HCT116 (cell line): ENCODE results near the gene TXNDC16. TPM values are rescaled to one million over a fixed set of nuclear protein-coding genes. Genes with fewer than 3 reads are reported as not detected.
A peak's percentile ranks its signal among the peaks of the same experiment; 100 is the strongest.

Experiments used
- ATAC-seq: fragments of 200-7000 bp; cut with Tn5 transposase; 2 replicates; pipeline ENCODE4 v1.9.1; 2020; ENCODE audit warnings: mild to moderate bottlenecking, moderate library complexity
- BruUV-seq: library from RNA; stranded (reverse); fragments of 400-500 nt; replicated peaks from 2 replicates; lab custom pipeline; 2021; lab: Mats Ljungman, UMichigan
- CTCF ChIA-PET: fragments of 300-600 bp; sonication (Branson Sonifier 250); formaldehyde crosslinking; loops from one replicate; lab custom pipeline; 2021; ENCODE audit warnings: antibody characterized with exemption; lab: Charles Lee
- POLR2A ChIA-PET: fragments of 300-600, 350-600 bp; sonication (Branson Sonifier 250); formaldehyde crosslinking; loops from one replicate; lab custom pipeline; 2021; ENCODE audit warnings: antibody characterized with exemption; lab: Charles Lee
- RAD21 ChIA-PET, 2 experiments: fragments of 300-600 bp; sonication (Branson Sonifier 250); formaldehyde crosslinking; loops; one replicate each; lab custom pipeline; 2023; ENCODE audit warnings: low total read pairs in 2 of 2; ENCODE audit not compliant: uncharacterized antibody in 2 of 2, unreplicated experiment in 2 of 2, low non-redundant PET in 1 of 2; lab: Charles Lee
- DNase-seq: peaks from one replicate; pipeline ENCODE4 v3.0.0-alpha.2; 2010; ENCODE audit warnings: low read depth, low spot score
- H2AFZ ChIP-seq: fragments of 200-600 bp; shearing (Covaris generic), sonication (generic); 2 replicates; pipeline ENCODE4 v1.6.1; 2017; ENCODE audit warnings: low read depth, mixed run types, mixed read lengths, antibody characterized with exemption, low read length; ENCODE audit not compliant: poor library complexity, severe bottlenecking
- H3K27ac ChIP-seq: 2 replicates; pipeline ENCODE4 v1.5.1; 2012; ENCODE audit warnings: low read depth, low read length
- H3K27me3 ChIP-seq: fragments of 200-600 bp; sonication (generic); 2 replicates; pipeline ENCODE4 v1.6.1; 2016; ENCODE audit warnings: mixed run types, low read length, mixed read lengths; ENCODE audit not compliant: insufficient read depth
- H3K36me3 ChIP-seq, 2 experiments: fragments of 200-500 bp in 1 of 2; fragments of 200-600 bp in 1 of 2; sonication (Bioruptor generic) in 1 of 2; sonication (generic) in 1 of 2; 2 replicates each; pipeline versions ENCODE4 v1.5.1 to v1.6.1; 2014 to 2016; ENCODE audit warnings: low read length in 2 of 2, inconsistent platforms in 1 of 2, mixed read lengths in 1 of 2, mixed run types in 1 of 2; ENCODE audit not compliant: insufficient read depth in 2 of 2, control insufficient read depth in 1 of 2
- H3K4me1 ChIP-seq, 2 experiments: fragments of 200-600 bp in 1 of 2; sonication (generic) in 1 of 2; 2 replicates each; pipeline versions ENCODE4 v1.5.1 to v1.6.1; 2012 to 2017; ENCODE audit warnings: low read length in 2 of 2, inconsistent platforms in 1 of 2, mild to moderate bottlenecking in 1 of 2, mixed read lengths in 1 of 2, mixed run types in 1 of 2, moderate library complexity in 1 of 2; ENCODE audit not compliant: insufficient read depth in 2 of 2, control insufficient read depth in 1 of 2
- H3K4me2 ChIP-seq: fragments of 200-600 bp; sonication (generic); 2 replicates; pipeline ENCODE4 v1.6.1; 2017; ENCODE audit warnings: mixed run types, low read length, mixed read lengths
- H3K4me3 ChIP-seq, 2 experiments: fragments of 200-600 bp in 1 of 2; sonication (generic) in 1 of 2; replicated peaks in 1 of 2; 2 replicates each; pipeline ENCODE4 v1.5.1; 2011 to 2016; ENCODE audit warnings: low read length in 2 of 2, control low read depth in 1 of 2, low read depth in 1 of 2, mild to moderate bottlenecking in 1 of 2, mixed read lengths in 1 of 2, mixed run types in 1 of 2
- H3K79me2 ChIP-seq: fragments of 200-600 bp; sonication (generic); 2 replicates; pipeline ENCODE4 v1.6.1; 2017; ENCODE audit warnings: mild to moderate bottlenecking, mixed run types, low read length, moderate library complexity, mixed read lengths; ENCODE audit not compliant: insufficient read depth
- H3K9ac ChIP-seq: fragments of 200-600 bp; sonication (generic); 2 replicates; pipeline ENCODE4 v1.6.1; 2016; ENCODE audit warnings: low read length, mixed read lengths
- H3K9me2 ChIP-seq: fragments of 200-600 bp; sonication (generic), shearing (Covaris generic); 2 replicates; pipeline ENCODE4 v1.6.1; 2017; ENCODE audit warnings: mixed run types, mild to moderate bottlenecking, moderate library complexity; ENCODE audit not compliant: insufficient read depth
- H3K9me3 ChIP-seq, 2 experiments: fragments of 200-500 bp in 1 of 2; fragments of 200-600 bp in 1 of 2; sonication (Bioruptor generic) in 1 of 2; sonication (generic) in 1 of 2; 2 replicates each; pipeline ENCODE4 v1.6.1; 2014 to 2017; ENCODE audit warnings: low read length in 2 of 2, mixed read lengths in 2 of 2, inconsistent platforms in 1 of 2, low read depth in 1 of 2, mild to moderate bottlenecking in 1 of 2, mixed run types in 1 of 2, moderate library complexity in 1 of 2; ENCODE audit not compliant: control insufficient read depth in 1 of 2, insufficient read depth in 1 of 2
- H4K20me1 ChIP-seq: fragments of 200-600 bp; sonication (generic), shearing (Covaris generic); 2 replicates; pipeline ENCODE4 v1.6.1; 2017; ENCODE audit warnings: mixed run types, mild to moderate bottlenecking, moderate library complexity; ENCODE audit not compliant: insufficient read depth
- CBX3 ChIP-seq: IDR thresholded peaks from 2 replicates; pipeline ENCODE4 v1.6.1; 2012; ENCODE audit warnings: low read depth
- CEBPB ChIP-seq: IDR thresholded peaks from 2 replicates; pipeline ENCODE4 v1.6.1; 2012; ENCODE audit warnings: low read depth
- CTCF ChIP-seq, 3 experiments: fragments of 200-600 bp in 1 of 3; sonication (generic) in 1 of 3; IDR thresholded peaks in 2 of 3; conservative IDR thresholded peaks in 1 of 3; 2 replicates each; pipeline ENCODE4 v1.5.1; 2012 to 2017; ENCODE audit warnings: low read depth in 2 of 3, low read length in 2 of 3, antibody characterized with exemption in 1 of 3, borderline replicate concordance in 1 of 3, control low read depth in 1 of 3, mild to moderate bottlenecking in 1 of 3, mixed read lengths in 1 of 3, mixed run types in 1 of 3, moderate library complexity in 1 of 3; ENCODE audit not compliant: insufficient read depth in 1 of 3
- ELF1 ChIP-seq: IDR thresholded peaks from 2 replicates; pipeline ENCODE4 v1.6.1; 2012; ENCODE audit warnings: low read depth, borderline replicate concordance
- EZH2 ChIP-seq: fragments of 200-600 bp; sonication (generic); IDR thresholded peaks from 2 replicates; pipeline ENCODE4 v1.6.1; 2017; ENCODE audit warnings: antibody characterized with exemption, mixed run types
- EZH2phosphoT487 ChIP-seq: fragments of 200-600 bp; IDR thresholded peaks from 2 replicates; pipeline ENCODE4 v1.6.1; 2018; ENCODE audit warnings: antibody characterized with exemption, borderline replicate concordance
- FOSL1 ChIP-seq: IDR thresholded peaks from 2 replicates; pipeline ENCODE4 v1.6.1; 2012; ENCODE audit warnings: low read depth
- JUND ChIP-seq: IDR thresholded peaks from 2 replicates; pipeline ENCODE4 v1.6.1; 2012
- ZBTB33 ChIP-seq: IDR thresholded peaks from 2 replicates; pipeline ENCODE4 v1.6.1; 2011; ENCODE audit warnings: mild to moderate bottlenecking, low read length, moderate library complexity; ENCODE audit not compliant: insufficient replicate concordance; ENCODE audit errors: extremely low read depth
- ZNF274 ChIP-seq: fragments of 200-500 bp; sonication (Bioruptor generic); IDR thresholded peaks from 2 replicates; pipeline ENCODE4 v1.6.1; 2014; ENCODE audit warnings: mild to moderate bottlenecking, low read depth, low read length, inconsistent platforms
- intact Hi-C: fragments of 100-400 bp; cut with micrococcal nuclease; formaldehyde crosslinking; loops from 2 replicates; pipeline ENCODE4 v1.10.0; 2022
- total RNA-seq: library from RNA; stranded (reverse); gene quantifications from one replicate; pipeline ENCODE4 v1.2.1, GENCODE V29; 2021; ENCODE audit not compliant: unreplicated experiment
- TF ChIP-seq, protein P1 (sequence below): IDR thresholded peaks from 2 replicates; pipeline ENCODE4 v1.6.1; 2012
- TF ChIP-seq, protein P2 (sequence below): IDR thresholded peaks from 2 replicates; pipeline ENCODE4 v1.6.1; 2012

The TXNDC16 gene
- total RNA-seq, 1 experiment from 2014 or later: 2.7 TPM

DNA sequence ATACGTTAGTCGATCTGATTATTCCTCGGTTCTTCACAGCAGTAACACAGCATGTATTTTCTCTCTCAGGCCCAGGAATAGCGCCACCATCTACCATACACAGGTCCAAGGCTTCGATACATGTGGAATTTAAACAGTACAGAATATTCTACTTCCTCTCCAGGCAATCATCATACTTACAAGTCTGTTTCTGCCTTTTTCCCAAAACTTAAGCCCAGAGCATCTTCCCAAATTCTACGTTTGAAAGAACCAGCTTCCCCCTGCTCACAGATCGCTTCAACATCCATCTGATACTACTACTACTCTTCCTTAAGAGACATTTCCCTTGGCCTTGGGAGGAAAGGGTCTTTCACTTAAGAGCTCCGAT is 626 bp downstream of the TXNDC16 start:
- ChIA-PET RAD21 (no interaction called here), CTCF (interaction anchor here (0.6 kb wide), 1 partner anchor 744 kb away, joined by 3 read pairs; no protein-coding TSS in a partner anchor), POLR2A (interaction anchor here (0.5 to 2.1 kb wide), 5 partner anchors 8 to 171 kb away, joined by 3 to 9 read pairs (median 4); partner anchors contain the start of gene PSMC6)
- H3K36me3 ChIP-seq: no peaks in the 10 kb centered on the region
- no peaks in the 10 kb centered on the region for H4K20me1 ChIP-seq
- peak overlapping the region; percentile 99 for H3K4me2 ChIP-seq
- no peaks in the 10 kb centered on the region for H3K9me3 ChIP-seq
- no peak for ATAC-seq
- no peaks in the 10 kb centered on the region for H3K79me2 ChIP-seq
- H3K27ac ChIP-seq: no peak overlapping the region
- H3K4me3 ChIP-seq: peak overlapping the region; percentile 58 to 66
- BruUV-seq: no TSS peak
- H3K9me2 ChIP-seq: no peaks in the 10 kb centered on the region
- DNase-seq: no peak
- peak overlapping the region; percentile 67 for H3K9ac ChIP-seq
- H3K27me3 ChIP-seq: no peaks in the 10 kb centered on the region
- H2AFZ ChIP-seq: peak overlapping the region; percentile 75
- intact Hi-C loops: loop anchor here (5.0 to 10.0 kb wide), 2 partner anchors 153 to 241 kb away; partner anchors contain the start of genes GNPNAT1 and PSMC6
- TF ChIP-seq CBX3 (no peak), CTCF (IDR thresholded peaks at IDR 0.05 in 2 of 3, conservative IDR thresholded peaks at IDR 0.05 in 1 of 3; ENCODE audit: borderline replicate concordance in 1 of 3, insufficient read depth in 1 of 3, low read depth in 2 of 3, low read length in 2 of 3) (peak in 1 of 3 experiments; percentile 26; a peak in 2 of 6 replicates), EZH2 (no peak)
- H3K4me1 ChIP-seq: peaks cover 6 to 23% of the 10 kb centered on the region in 2 experiments

DNA sequence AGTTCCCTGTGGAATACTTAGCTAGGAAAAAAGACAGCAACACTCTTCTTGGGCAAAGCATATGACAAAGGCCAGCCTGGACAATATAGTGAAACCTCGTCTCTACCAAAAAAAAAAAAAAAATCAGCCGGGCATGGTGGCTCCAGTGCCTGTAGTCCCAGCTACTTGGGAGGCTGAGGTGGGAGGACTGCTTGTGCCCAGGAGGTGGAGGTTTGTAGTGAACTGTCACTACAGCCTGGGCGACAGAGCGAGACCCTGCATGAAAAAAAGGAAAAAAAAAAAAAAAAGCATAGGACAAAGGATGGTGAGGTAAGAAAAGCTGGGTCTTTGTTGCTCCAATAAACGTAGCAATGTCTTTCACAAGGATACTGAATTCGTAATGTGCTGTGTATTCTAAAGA is 1.1 kb downstream of the TXNDC16 start:
- ATAC-seq (no peak), DNase-seq (no peak)
- no peak overlapping the region for H2AFZ ChIP-seq
- H3K36me3 ChIP-seq: no peaks in the 10 kb centered on the region
- peaks cover 6 to 23% of the 10 kb centered on the region in 2 experiments for H3K4me1 ChIP-seq
- peak overlapping the region; percentile 58 to 66; a peak in 2 of 4 replicates for H3K4me3 ChIP-seq
- intact Hi-C loops: loop anchor here (5.0 to 10.0 kb wide), 2 partner anchors 154 to 241 kb away; partner anchors contain the start of genes GNPNAT1 and PSMC6
- no TSS peak for BruUV-seq
- no peaks in the 10 kb centered on the region for H3K27me3 ChIP-seq
- H3K79me2 ChIP-seq: no peaks in the 10 kb centered on the region
- ChIA-PET POLR2A (interaction anchor here (2.1 kb wide), 1 partner anchor 8 kb away, joined by 9 read pairs; no protein-coding TSS in a partner anchor), RAD21 (no interaction called here), CTCF (interaction anchor here (0.6 kb wide), 1 partner anchor 26 kb away, joined by 4 read pairs; no protein-coding TSS in a partner anchor)
- peak overlapping the region; percentile 99 for H3K4me2 ChIP-seq
- no peaks in the 10 kb centered on the region for H4K20me1 ChIP-seq
- no peaks in the 10 kb centered on the region for H3K9me2 ChIP-seq
- peak overlapping the region; percentile 67 for H3K9ac ChIP-seq
- H3K9me3 ChIP-seq: no peaks in the 10 kb centered on the region
- no peak overlapping the region for H3K27ac ChIP-seq
- no peak for TF ChIP-seq EZH2phosphoT487
- TF ChIP-seq JUND: no peak
- TF ChIP-seq ELF1: no peak
- TF ChIP-seq ZNF274: no peak
- TF ChIP-seq CEBPB: no peak
- no peak for TF ChIP-seq CTCF (IDR thresholded peaks at IDR 0.05 in 2 of 3, conservative IDR thresholded peaks at IDR 0.05 in 1 of 3; ENCODE audit: borderline replicate concordance in 1 of 3, insufficient read depth in 1 of 3, low read depth in 2 of 3, low read length in 2 of 3)
- TF ChIP-seq, protein P1, sequence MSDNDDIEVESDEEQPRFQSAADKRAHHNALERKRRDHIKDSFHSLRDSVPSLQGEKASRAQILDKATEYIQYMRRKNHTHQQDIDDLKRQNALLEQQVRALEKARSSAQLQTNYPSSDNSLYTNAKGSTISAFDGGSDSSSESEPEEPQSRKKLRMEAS: no peak
- no peak for TF ChIP-seq FOSL1
- TF ChIP-seq ZBTB33: no peak
- TF ChIP-seq, protein P2, sequence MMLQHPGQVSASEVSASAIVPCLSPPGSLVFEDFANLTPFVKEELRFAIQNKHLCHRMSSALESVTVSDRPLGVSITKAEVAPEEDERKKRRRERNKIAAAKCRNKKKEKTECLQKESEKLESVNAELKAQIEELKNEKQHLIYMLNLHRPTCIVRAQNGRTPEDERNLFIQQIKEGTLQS: no peak
